DOHH2 (cell line): ENCODE results near the gene GOLGA2.

Source experiments
- EZH2phosphoT487 ChIP-seq: fragments of 200-600 bp; sonication (generic); IDR thresholded peaks from 2 replicates; pipeline ENCODE4 v1.6.1; 2017; ENCODE audit warnings: borderline replicate concordance, mild to moderate bottlenecking, antibody characterized with exemption, low read length, moderate library complexity, mixed read lengths
- TF ChIP-seq, protein P1 (sequence below): fragments of 200-600 bp; sonication (generic); IDR thresholded peaks from one replicate; pipeline ENCODE4 v1.5.1; 2014; ENCODE audit warnings: antibody characterized with exemption, mild to moderate bottlenecking, low read depth, low read length; ENCODE audit not compliant: poor library complexity, severe bottlenecking

DNA sequence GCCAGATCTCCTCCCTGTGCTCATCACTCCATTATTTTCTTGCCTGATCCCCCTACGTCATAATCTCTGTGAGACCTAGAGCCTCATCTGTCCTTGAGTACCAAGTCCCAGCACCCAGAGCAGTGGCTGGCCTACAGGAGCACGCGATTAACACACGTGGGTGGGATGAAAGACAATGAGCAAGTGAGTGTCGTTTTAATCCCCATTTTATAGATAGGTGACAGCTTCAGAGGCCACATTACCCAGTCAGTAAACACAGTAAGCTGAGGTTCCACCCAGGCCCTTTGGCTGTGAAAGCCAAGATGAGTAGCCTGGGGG lies 29.1 kb upstream of the GOLGA2 start:
- TF ChIP-seq, protein P1, sequence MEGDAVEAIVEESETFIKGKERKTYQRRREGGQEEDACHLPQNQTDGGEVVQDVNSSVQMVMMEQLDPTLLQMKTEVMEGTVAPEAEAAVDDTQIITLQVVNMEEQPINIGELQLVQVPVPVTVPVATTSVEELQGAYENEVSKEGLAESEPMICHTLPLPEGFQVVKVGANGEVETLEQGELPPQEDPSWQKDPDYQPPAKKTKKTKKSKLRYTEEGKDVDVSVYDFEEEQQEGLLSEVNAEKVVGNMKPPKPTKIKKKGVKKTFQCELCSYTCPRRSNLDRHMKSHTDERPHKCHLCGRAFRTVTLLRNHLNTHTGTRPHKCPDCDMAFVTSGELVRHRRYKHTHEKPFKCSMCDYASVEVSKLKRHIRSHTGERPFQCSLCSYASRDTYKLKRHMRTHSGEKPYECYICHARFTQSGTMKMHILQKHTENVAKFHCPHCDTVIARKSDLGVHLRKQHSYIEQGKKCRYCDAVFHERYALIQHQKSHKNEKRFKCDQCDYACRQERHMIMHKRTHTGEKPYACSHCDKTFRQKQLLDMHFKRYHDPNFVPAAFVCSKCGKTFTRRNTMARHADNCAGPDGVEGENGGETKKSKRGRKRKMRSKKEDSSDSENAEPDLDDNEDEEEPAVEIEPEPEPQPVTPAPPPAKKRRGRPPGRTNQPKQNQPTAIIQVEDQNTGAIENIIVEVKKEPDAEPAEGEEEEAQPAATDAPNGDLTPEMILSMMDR: no peak
- TF ChIP-seq EZH2phosphoT487: no peak
